Mesothelial cell of epicardium (in vitro differentiated cells): ENCODE measurements around the gene PLEKHM3. TPM values are rescaled to one million over a fixed set of nuclear protein-coding genes. Genes with fewer than 3 reads are reported as not detected.
"Not testable (repeated sequence)": the region's sequence is repeated elsewhere in the genome, so short reads cannot be mapped to it uniquely, and the experiment has no call there.

Experiments used
- DNase-seq, 2 experiments: peaks; one replicate each; pipeline ENCODE4 v3.0.0; 2021; ENCODE audit warnings: low spot score in 2 of 2; ENCODE audit not compliant: unreplicated experiment in 2 of 2
- H3K27ac Mint-ChIP-seq: 2 replicates; pipeline ENCODE4 v1.8.0; 2021; ENCODE audit warnings: mixed read lengths
- H3K27me3 Mint-ChIP-seq: 2 replicates; pipeline ENCODE4 v1.8.0; 2021; ENCODE audit warnings: low read depth, mixed read lengths
- H3K36me3 Mint-ChIP-seq: 2 replicates; pipeline ENCODE4 v1.8.0; 2021; ENCODE audit warnings: mixed read lengths
- H3K4me1 Mint-ChIP-seq: 2 replicates; pipeline ENCODE4 v1.8.0; 2021; ENCODE audit warnings: mixed read lengths
- H3K4me3 Mint-ChIP-seq: 2 replicates; pipeline ENCODE4 v1.8.0; 2021; ENCODE audit warnings: mild to moderate bottlenecking, moderate library complexity, mixed read lengths
- H3K9me3 Mint-ChIP-seq: 2 replicates; pipeline ENCODE4 v1.8.0; 2021; ENCODE audit warnings: mixed read lengths
- total RNA-seq: library from RNA; stranded (reverse); gene quantifications from 3 replicates; pipeline ENCODE4 v1.2.1, GENCODE V29; 2021
- TF ChIP-seq, protein P1 (sequence below): fragments of 200-600 bp; sonication (generic); IDR thresholded peaks from one replicate; pipeline ENCODE4 v1.5.0; 2021; ENCODE audit warnings: antibody characterized with exemption; ENCODE audit not compliant: unreplicated experiment

PLEKHM3 gene
- total RNA-seq, 1 donor from 2014 or later: 16.2 TPM

DNA sequence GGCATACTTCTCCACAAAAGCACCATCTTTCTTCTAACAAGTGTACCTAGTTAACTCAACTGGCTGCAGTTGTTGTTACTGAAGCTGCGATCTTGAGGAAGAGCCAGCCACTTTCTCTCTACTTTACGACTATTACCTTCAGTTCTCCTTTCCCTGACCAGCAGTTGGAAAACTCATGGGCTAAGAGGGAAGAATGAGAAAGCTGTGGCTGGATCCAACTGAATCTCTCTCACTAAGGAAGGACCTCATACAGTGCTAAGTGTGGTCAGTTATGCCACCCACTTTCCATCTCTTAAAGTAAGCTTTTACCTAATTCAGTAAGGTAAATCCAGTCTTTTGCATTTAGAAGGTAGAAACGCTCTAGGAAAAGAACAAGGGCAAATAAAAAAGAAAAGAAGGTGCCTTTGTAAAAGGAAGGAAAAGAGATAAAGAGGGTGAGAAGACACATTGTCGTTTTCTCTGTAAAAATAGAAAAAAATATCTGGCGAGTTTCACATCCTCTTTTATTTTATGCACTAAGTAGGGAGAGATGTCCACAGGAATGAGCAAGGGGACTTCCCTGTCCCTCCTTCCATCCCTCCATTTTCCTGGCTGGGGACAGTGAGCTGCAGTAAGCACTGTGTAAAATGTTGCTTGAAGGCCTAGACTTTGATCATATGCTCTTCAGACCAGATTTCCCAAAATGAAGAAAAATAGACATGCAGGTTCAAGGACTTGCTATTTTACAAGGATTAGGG lies 73.4 kb downstream of the PLEKHM3 start:
- TF ChIP-seq, protein P1, sequence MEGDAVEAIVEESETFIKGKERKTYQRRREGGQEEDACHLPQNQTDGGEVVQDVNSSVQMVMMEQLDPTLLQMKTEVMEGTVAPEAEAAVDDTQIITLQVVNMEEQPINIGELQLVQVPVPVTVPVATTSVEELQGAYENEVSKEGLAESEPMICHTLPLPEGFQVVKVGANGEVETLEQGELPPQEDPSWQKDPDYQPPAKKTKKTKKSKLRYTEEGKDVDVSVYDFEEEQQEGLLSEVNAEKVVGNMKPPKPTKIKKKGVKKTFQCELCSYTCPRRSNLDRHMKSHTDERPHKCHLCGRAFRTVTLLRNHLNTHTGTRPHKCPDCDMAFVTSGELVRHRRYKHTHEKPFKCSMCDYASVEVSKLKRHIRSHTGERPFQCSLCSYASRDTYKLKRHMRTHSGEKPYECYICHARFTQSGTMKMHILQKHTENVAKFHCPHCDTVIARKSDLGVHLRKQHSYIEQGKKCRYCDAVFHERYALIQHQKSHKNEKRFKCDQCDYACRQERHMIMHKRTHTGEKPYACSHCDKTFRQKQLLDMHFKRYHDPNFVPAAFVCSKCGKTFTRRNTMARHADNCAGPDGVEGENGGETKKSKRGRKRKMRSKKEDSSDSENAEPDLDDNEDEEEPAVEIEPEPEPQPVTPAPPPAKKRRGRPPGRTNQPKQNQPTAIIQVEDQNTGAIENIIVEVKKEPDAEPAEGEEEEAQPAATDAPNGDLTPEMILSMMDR: no peak
- H3K4me1 Mint-ChIP-seq: no peaks in the 10 kb centered on the region
- H3K9me3 Mint-ChIP-seq: no peaks in the 10 kb centered on the region
- DNase-seq: no peak
- H3K27ac Mint-ChIP-seq: no peak overlapping the region
- H3K36me3 Mint-ChIP-seq: no peaks in the 10 kb centered on the region
- no peaks in the 10 kb centered on the region for H3K27me3 Mint-ChIP-seq
- no peak overlapping the region for H3K4me3 Mint-ChIP-seq

DNA sequence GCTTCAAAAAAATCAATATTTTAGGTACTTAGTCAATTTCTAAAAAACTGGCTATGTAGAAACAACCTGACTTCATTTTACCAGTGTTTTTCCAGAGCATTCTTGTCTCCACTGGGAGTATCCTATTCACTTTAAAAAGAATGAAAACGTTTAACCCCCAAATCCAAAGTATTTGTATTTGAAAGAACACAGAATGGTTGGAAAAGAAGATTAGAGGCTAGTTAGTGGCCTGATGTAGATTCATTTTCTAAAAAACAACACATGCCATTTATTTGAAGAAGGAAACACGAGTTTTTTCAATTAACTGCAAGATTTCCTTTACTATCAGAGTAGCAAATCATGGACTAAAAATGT lies 74.6 kb downstream of the PLEKHM3 start:
- Mint-ChIP-seq H3K27ac (no peak overlapping the region), H3K27me3 (no peaks in the 10 kb centered on the region), H3K36me3 (no peaks in the 10 kb centered on the region), H3K4me3 (no peak overlapping the region), H3K4me1 (no peaks in the 10 kb centered on the region), H3K9me3 (no peaks in the 10 kb centered on the region)
- DNase-seq: no peak
- TF ChIP-seq, protein P1: no peak

GRCh38 chr2:207950063-207950760 lies 75.1 kb downstream of the PLEKHM3 start:
- no peaks in the 10 kb centered on the region for H3K4me1 Mint-ChIP-seq
- H3K27ac Mint-ChIP-seq: no peak overlapping the region
- no peaks in the 10 kb centered on the region for H3K27me3 Mint-ChIP-seq
- no peak overlapping the region for H3K4me3 Mint-ChIP-seq
- no peaks in the 10 kb centered on the region for H3K9me3 Mint-ChIP-seq
- H3K36me3 Mint-ChIP-seq: no peaks in the 10 kb centered on the region
- TF ChIP-seq, protein P1: no peak
- no peak for DNase-seq

DNA sequence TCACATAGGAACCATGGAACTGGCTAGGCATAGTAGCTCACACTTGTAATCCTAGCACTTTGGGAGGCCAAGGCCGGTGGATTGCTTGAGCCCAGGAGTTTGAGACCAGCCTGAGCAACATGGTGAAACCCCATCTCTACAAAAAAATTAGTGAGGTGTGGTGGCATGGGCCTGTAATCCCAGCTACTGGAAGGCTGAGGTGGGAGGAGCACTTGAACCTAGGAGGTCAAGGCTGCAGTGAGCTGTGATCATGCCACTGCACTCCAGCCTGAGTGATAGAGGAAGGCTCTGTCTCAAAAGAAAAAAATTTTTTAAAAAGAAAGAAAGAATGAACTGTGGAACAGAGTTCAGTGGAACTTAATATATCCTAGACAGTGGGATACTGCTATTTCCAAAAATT lies 76.1 kb downstream of the PLEKHM3 start:
- not testable (repeated sequence) for H3K4me3 Mint-ChIP-seq, H3K27me3 Mint-ChIP-seq, H3K36me3 Mint-ChIP-seq, DNase-seq, H3K9me3 Mint-ChIP-seq, H3K4me1 Mint-ChIP-seq, H3K27ac Mint-ChIP-seq

- no peak overlapping the region for H3K27ac Mint-ChIP-seq
- TF ChIP-seq, protein P1: no peak
- no peaks in the 10 kb centered on the region for H3K9me3 Mint-ChIP-seq
- no peaks in the 10 kb centered on the region for H3K4me1 Mint-ChIP-seq
- H3K36me3 Mint-ChIP-seq: peaks cover 12% of the 10 kb centered on the region
- no peak overlapping the region for H3K4me3 Mint-ChIP-seq
- no peaks in the 10 kb centered on the region for H3K27me3 Mint-ChIP-seq
- DNase-seq: no peak
Measured at GRCh38 chr2:207944979-207945600, 80.2 kb downstream of the PLEKHM3 start.

DNA sequence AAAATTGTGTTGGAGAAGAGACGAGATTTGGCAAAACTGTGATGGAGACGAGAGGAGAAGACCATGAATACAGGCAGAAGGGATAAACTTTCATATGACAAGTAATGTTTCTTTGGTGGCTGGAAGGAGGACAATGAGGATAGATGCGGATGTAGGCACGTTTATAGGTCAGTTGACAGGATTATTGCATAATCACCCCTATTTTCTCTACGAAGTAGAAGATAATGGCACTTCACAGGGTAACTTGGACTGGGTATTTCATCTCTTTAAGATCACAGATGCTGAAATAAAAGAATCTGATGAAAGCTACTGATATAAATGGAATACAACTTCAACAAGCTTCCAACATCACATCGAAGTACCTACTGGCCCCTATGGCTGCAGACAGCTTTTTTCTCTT lies 81.0 kb downstream of the PLEKHM3 start:
- no peak for DNase-seq
- no peaks in the 10 kb centered on the region for H3K9me3 Mint-ChIP-seq
- no peak overlapping the region for H3K27ac Mint-ChIP-seq
- H3K4me1 Mint-ChIP-seq: no peaks in the 10 kb centered on the region
- no peak overlapping the region for H3K4me3 Mint-ChIP-seq
- TF ChIP-seq, protein P1: no peak
- H3K27me3 Mint-ChIP-seq: no peaks in the 10 kb centered on the region
- H3K36me3 Mint-ChIP-seq: peaks cover 12% of the 10 kb centered on the region
